HUES64 (cell line): ENCODE data around the gene IL1RL2.

Source experiments
- H3K27ac ChIP-seq: 2 replicates; pipeline ENCODE4 v1.7.0; 2013; ENCODE audit warnings: low read depth, low read length, inconsistent platforms
- H3K27me3 ChIP-seq: 2 replicates; pipeline ENCODE4 v1.6.1; 2013; ENCODE audit warnings: mild to moderate bottlenecking, low read length; ENCODE audit not compliant: insufficient read depth
- H3K36me3 ChIP-seq: 2 replicates; pipeline ENCODE4 v1.6.1; 2013; ENCODE audit warnings: mild to moderate bottlenecking, low read length; ENCODE audit not compliant: insufficient read depth
- H3K4me1 ChIP-seq: 2 replicates; pipeline ENCODE4 v1.6.1; 2013; ENCODE audit warnings: mild to moderate bottlenecking, low read length, moderate library complexity; ENCODE audit not compliant: insufficient read depth
- H3K4me3 ChIP-seq: 2 replicates; pipeline ENCODE4 v1.5.1; 2013; ENCODE audit warnings: mild to moderate bottlenecking, low read length, moderate library complexity
- H3K9ac ChIP-seq: 2 replicates; pipeline ENCODE4 v1.6.1; 2013; ENCODE audit warnings: mild to moderate bottlenecking, low read depth, low read length
- H3K9me3 ChIP-seq: 2 replicates; pipeline ENCODE4 v1.6.1; 2013; ENCODE audit warnings: low read depth, low read length; ENCODE audit not compliant: insufficient read depth
- WGBS: fragments of 150-250, 120-280 bp; methylation state at CpG from one replicate; pipeline ENCODE4 v1.1.7; 2013; ENCODE audit warnings: missing lambda C conversion rate; 5-methylcytosine and 5-hydroxymethylcytosine counted together

IL1RL2 gene

GRCh38 chr2:102273619-102274211 lies 86.9 kb downstream of the IL1RL2 start:
- 92% methylated on average over 6 of the region's 6 CpGs for WGBS
- Histone ChIP-seq H3K9me3 (peaks cover 12% of the 10 kb centered on the region; the same call in 1 of the 2 replicates), H3K4me1 (no peaks in the 10 kb centered on the region; the same call in 1 of the 2 replicates), H3K9ac (no peak overlapping the region), H3K4me3 (no peak overlapping the region), H3K27me3 (no peaks in the 10 kb centered on the region; the same call in 1 of the 2 replicates), H3K27ac (no peak overlapping the region), H3K36me3 (no peaks in the 10 kb centered on the region)

- 88% methylated on average over 2 of the region's 2 CpGs for WGBS
- peaks cover 12% of the 10 kb centered on the region; the same call in 1 of the 2 replicates for H3K9me3 ChIP-seq
- no peaks in the 10 kb centered on the region; the same call in 1 of the 2 replicates for H3K4me1 ChIP-seq
- H3K4me3 ChIP-seq: no peak overlapping the region
- H3K27ac ChIP-seq: no peak overlapping the region
- no peaks in the 10 kb centered on the region for H3K27me3 ChIP-seq
- no peaks in the 10 kb centered on the region for H3K36me3 ChIP-seq
- no peak overlapping the region for H3K9ac ChIP-seq
These were observed 89.9 kb downstream of the IL1RL2 start for GRCh38 chr2:102276549-102277201.

GRCh38 chr2:102277202-102277700 lies 90.4 kb downstream of the IL1RL2 start:
- H3K4me1 ChIP-seq: no peaks in the 10 kb centered on the region; the same call in 1 of the 2 replicates
- H3K9me3 ChIP-seq: peaks cover 12% of the 10 kb centered on the region; the same call in 1 of the 2 replicates
- H3K36me3 ChIP-seq: no peaks in the 10 kb centered on the region
- H3K27ac ChIP-seq: no peak overlapping the region
- WGBS: 86% methylated on average over 1 of the region's 1 CpG
- H3K27me3 ChIP-seq: no peaks in the 10 kb centered on the region
- no peak overlapping the region for H3K9ac ChIP-seq
- no peak overlapping the region for H3K4me3 ChIP-seq

- Histone ChIP-seq H3K4me1 (no peaks in the 10 kb centered on the region; the same call in 1 of the 2 replicates), H3K27ac (no peak overlapping the region), H3K27me3 (no peaks in the 10 kb centered on the region), H3K9ac (no peak overlapping the region), H3K4me3 (no peak overlapping the region), H3K36me3 (no peaks in the 10 kb centered on the region), H3K9me3 (peaks cover 12% of the 10 kb centered on the region; the same call in 1 of the 2 replicates)
- 68% methylated on average over 3 of the region's 3 CpGs for WGBS
These were observed 92.0 kb downstream of the IL1RL2 start for GRCh38 chr2:102278720-102279390.

GRCh38 chr2:102279391-102279735 lies 92.5 kb downstream of the IL1RL2 start:
- Histone ChIP-seq H3K36me3 (no peaks in the 10 kb centered on the region), H3K27me3 (no peaks in the 10 kb centered on the region), H3K9me3 (peaks cover 12% of the 10 kb centered on the region; the same call in 1 of the 2 replicates), H3K4me3 (no peak overlapping the region), H3K9ac (no peak overlapping the region), H3K4me1 (no peaks in the 10 kb centered on the region; the same call in 1 of the 2 replicates), H3K27ac (no peak overlapping the region)
- no CpG with 5 or more reads among the region's 1 CpG for WGBS

GRCh38 chr2:102282678-102283091 lies 95.9 kb downstream of the IL1RL2 start:
- 77% methylated on average over 2 of the region's 2 CpGs for WGBS
- Histone ChIP-seq H3K36me3 (no peaks in the 10 kb centered on the region), H3K27ac (no peak overlapping the region), H3K4me1 (no peaks in the 10 kb centered on the region; the same call in 1 of the 2 replicates), H3K9ac (no peak overlapping the region), H3K27me3 (no peaks in the 10 kb centered on the region), H3K4me3 (no peak overlapping the region), H3K9me3 (no peaks in the 10 kb centered on the region)

GRCh38 chr2:102283996-102284395 lies 97.2 kb downstream of the IL1RL2 start:
- H3K4me3 ChIP-seq: no peak overlapping the region
- no peaks in the 10 kb centered on the region for H3K9me3 ChIP-seq
- WGBS: 94% methylated on average over 1 of the region's 1 CpG
- H3K9ac ChIP-seq: no peak overlapping the region
- no peaks in the 10 kb centered on the region for H3K36me3 ChIP-seq
- H3K4me1 ChIP-seq: no peaks in the 10 kb centered on the region
- no peak overlapping the region for H3K27ac ChIP-seq
- no peaks in the 10 kb centered on the region for H3K27me3 ChIP-seq

GRCh38 chr2:102284611-102285010 lies 97.8 kb downstream of the IL1RL2 start:
- 97% methylated on average over 3 of the region's 3 CpGs for WGBS
- no peaks in the 10 kb centered on the region for H3K36me3 ChIP-seq
- no peak overlapping the region for H3K9ac ChIP-seq
- no peaks in the 10 kb centered on the region for H3K27me3 ChIP-seq
- H3K4me3 ChIP-seq: no peak overlapping the region
- no peaks in the 10 kb centered on the region for H3K4me1 ChIP-seq
- no peak overlapping the region for H3K27ac ChIP-seq
- no peaks in the 10 kb centered on the region for H3K9me3 ChIP-seq

GRCh38 chr2:102285368-102285767 lies 98.5 kb downstream of the IL1RL2 start:
- Histone ChIP-seq H3K36me3 (no peaks in the 10 kb centered on the region), H3K27ac (no peak overlapping the region), H3K4me1 (no peaks in the 10 kb centered on the region), H3K9me3 (no peaks in the 10 kb centered on the region), H3K9ac (no peak overlapping the region), H3K27me3 (no peaks in the 10 kb centered on the region), H3K4me3 (no peak overlapping the region)
- no CpG with 5 or more reads among the region's 2 CpGs for WGBS

GRCh38 chr2:102286041-102286440 lies 99.2 kb downstream of the IL1RL2 start:
- Histone ChIP-seq H3K4me3 (no peak overlapping the region), H3K4me1 (no peaks in the 10 kb centered on the region), H3K9ac (no peak overlapping the region), H3K36me3 (no peaks in the 10 kb centered on the region), H3K27me3 (no peaks in the 10 kb centered on the region), H3K27ac (no peak overlapping the region), H3K9me3 (no peaks in the 10 kb centered on the region)
- WGBS: 94% methylated on average over 3 of the region's 3 CpGs

- Histone ChIP-seq H3K36me3 (no peaks in the 10 kb centered on the region), H3K27me3 (no peaks in the 10 kb centered on the region), H3K27ac (no peak overlapping the region), H3K4me3 (no peak overlapping the region), H3K9me3 (no peaks in the 10 kb centered on the region), H3K9ac (no peak overlapping the region), H3K4me1 (no peaks in the 10 kb centered on the region)
- 94% methylated on average over 5 of the region's 5 CpGs for WGBS
These were observed 102.3 kb downstream of the IL1RL2 start for GRCh38 chr2:102289129-102289528.
